BLaER1 treated with 17β-estradiol and CSF1 and Interleukin-3, amounts not matched to agents 10 nM and 100 nM (cell line): Measurements from ENCODE around the gene CTXN1.

Experiments
- H3K27ac ChIP-seq, 11 experiments: shearing (Covaris generic); formaldehyde crosslinking; 2 replicates each; pipeline ENCODE4 v1.8.1; 2022
- H3K27me3 ChIP-seq, 11 experiments: shearing (Covaris generic); formaldehyde crosslinking; 2 replicates each; pipeline ENCODE4 v1.8.1; 2022
- H3K36me3 ChIP-seq, 11 experiments: shearing (Covaris generic); formaldehyde crosslinking; 2 replicates each; pipeline ENCODE4 v1.8.1; 2022
- H3K4me1 ChIP-seq, 10 experiments: shearing (Covaris generic); formaldehyde crosslinking; 2 replicates each; pipeline ENCODE4 v1.8.1; 2022
- H3K4me2 ChIP-seq, 11 experiments: shearing (Covaris generic); formaldehyde crosslinking; 2 replicates each; pipeline ENCODE4 v1.8.1; 2022
- H3K4me3 ChIP-seq, 10 experiments: shearing (Covaris generic); formaldehyde crosslinking; 2 replicates each; pipeline ENCODE4 v1.8.1; 2022
- H3K9ac ChIP-seq, 11 experiments: shearing (Covaris generic); formaldehyde crosslinking; 2 replicates each; pipeline ENCODE4 v1.8.1; 2022
- H3K9me3 ChIP-seq, 11 experiments: shearing (Covaris generic); formaldehyde crosslinking; replicated peaks in 1 of 11; 2 replicates each; pipeline ENCODE4 v1.8.1; 2022
- H4K20me1 ChIP-seq, 11 experiments: shearing (Covaris generic); formaldehyde crosslinking; 2 replicates each; pipeline ENCODE4 v1.8.1; 2022
- Cebpa-rat ChIP-seq, 11 experiments: shearing (Covaris generic); IDR thresholded peaks; 2 replicates each; pipeline ENCODE4 v1.8.1; 2022

CTXN1 gene

DNA sequence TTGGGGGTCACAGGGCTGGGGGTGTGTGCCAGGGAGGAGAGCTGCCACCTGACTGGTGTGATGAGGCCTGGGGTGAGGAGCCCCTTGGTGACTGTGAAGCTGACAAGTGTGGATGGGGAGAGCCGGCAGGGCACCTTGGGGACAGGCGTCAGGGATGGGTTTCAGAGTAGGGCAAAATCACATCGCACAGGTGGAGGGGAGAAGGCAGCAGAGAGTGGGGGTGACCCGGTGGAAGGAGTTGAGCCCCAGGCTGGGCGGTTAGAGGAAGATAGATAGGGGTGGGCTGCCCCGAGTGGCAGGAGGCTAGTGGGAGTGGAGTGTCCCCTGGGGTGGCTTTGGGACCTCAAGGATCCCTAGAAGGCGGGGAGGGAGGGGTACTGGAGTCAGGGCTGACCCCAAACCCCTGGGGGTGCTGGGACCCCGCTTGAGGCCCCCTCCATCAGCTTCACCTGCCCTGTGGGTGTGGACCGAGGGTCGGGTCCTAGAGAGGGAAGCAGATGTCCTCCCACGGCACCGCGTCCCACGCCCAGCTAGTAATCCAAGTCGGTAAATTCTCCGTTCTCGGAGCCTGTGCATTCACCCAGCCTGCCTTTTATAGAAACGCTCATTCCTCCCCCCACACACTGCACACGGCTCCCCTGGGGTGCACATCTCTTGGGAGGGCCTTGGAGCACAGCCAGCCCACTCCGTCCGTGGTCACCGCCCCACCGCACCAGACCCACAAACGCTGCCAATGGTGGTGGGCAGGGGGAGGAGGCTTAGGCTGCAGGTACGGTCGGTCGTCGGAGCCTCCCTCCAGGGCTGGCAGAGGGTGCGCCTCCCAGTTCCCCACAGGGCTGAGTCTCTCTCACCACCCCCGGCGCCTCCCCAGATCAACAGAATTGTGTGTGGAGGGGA lies 2.4 kb downstream of the CTXN1 start:
- H3K4me1 ChIP-seq, result peaks cover 49 to 62% (median 53%) of the 10 kb centered on the region in 10 experiments
- no peak overlapping the region for H3K4me3 ChIP-seq
- H3K27ac ChIP-seq, result no peak overlapping the region
- H3K9me3 ChIP-seq, result no peaks in the 10 kb centered on the region
- H3K36me3 ChIP-seq, result peaks cover 13 to 38% (median 26%) of the 10 kb centered on the region in 11 experiments; a peak in 21 of 22 replicates
- peaks cover 0 to 79% (median 65%) of the 10 kb centered on the region in 11 experiments; a peak in 21 of 22 replicates for H4K20me1 ChIP-seq
- TF ChIP-seq Cebpa-rat (IDR thresholded peaks at IDR 0.05), result no peak
- H3K27me3 ChIP-seq, result peaks cover 14 to 25% (median 15%) of the 10 kb centered on the region in 11 experiments
- H3K4me2 ChIP-seq, result peak overlapping the region; percentile 38 to 96 (median 63)
- peak overlapping the region in 6 of 11 experiments; percentile 18 to 85 (median 39); a peak in 9 of 22 replicates for H3K9ac ChIP-seq

DNA sequence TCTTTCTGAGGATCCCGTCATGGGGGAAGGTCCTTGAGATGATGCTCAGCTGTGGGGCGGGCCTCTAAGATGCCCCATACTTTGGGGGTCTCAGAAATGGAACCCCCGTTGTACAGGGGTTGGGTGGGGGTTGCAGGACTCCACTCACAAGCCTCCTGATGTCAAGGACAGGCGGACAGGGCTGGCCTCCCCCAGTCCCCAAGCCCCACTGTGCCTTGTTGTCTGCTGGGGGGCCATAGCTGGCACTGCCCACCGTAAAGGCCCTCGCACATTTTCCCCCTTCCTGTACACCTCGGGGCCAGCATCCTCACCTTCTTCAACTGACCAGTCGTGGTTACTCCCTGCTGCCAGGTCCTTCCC lies 3.1 kb downstream of the CTXN1 start:
- no peak overlapping the region for H3K4me3 ChIP-seq
- H3K4me1 ChIP-seq, result peaks cover 54 to 68% (median 58%) of the 10 kb centered on the region in 10 experiments
- no peaks in the 10 kb centered on the region for H3K9me3 ChIP-seq
- peaks cover 21 to 33% (median 22%) of the 10 kb centered on the region in 11 experiments for H3K27me3 ChIP-seq
- no peak overlapping the region for H3K27ac ChIP-seq
- peaks cover 13 to 33% (median 22%) of the 10 kb centered on the region in 11 experiments; a peak in 21 of 22 replicates for H3K36me3 ChIP-seq
- peaks cover 0 to 78% (median 62%) of the 10 kb centered on the region in 11 experiments; a peak in 21 of 22 replicates for H4K20me1 ChIP-seq
- H3K4me2 ChIP-seq, result peak overlapping the region in 4 of 11 experiments; percentile 91 to 100 (median 100); a peak in 5 of 22 replicates
- no peak for TF ChIP-seq Cebpa-rat (IDR thresholded peaks at IDR 0.05)
- H3K9ac ChIP-seq, result peak overlapping the region in 2 of 11 experiments; percentile 52 to 85; a peak in 3 of 22 replicates

GRCh38 chr19:7921967-7922835 lies 3.7 kb downstream of the CTXN1 start:
- peak overlapping the region in 10 of 11 experiments; percentile 52 to 88 (median 78); a peak in 16 of 22 replicates for H3K9ac ChIP-seq
- H3K27me3 ChIP-seq, result peaks cover 27 to 39% (median 28%) of the 10 kb centered on the region in 11 experiments
- H3K4me2 ChIP-seq, result peak overlapping the region; percentile 94 to 100 (median 99)

DNA sequence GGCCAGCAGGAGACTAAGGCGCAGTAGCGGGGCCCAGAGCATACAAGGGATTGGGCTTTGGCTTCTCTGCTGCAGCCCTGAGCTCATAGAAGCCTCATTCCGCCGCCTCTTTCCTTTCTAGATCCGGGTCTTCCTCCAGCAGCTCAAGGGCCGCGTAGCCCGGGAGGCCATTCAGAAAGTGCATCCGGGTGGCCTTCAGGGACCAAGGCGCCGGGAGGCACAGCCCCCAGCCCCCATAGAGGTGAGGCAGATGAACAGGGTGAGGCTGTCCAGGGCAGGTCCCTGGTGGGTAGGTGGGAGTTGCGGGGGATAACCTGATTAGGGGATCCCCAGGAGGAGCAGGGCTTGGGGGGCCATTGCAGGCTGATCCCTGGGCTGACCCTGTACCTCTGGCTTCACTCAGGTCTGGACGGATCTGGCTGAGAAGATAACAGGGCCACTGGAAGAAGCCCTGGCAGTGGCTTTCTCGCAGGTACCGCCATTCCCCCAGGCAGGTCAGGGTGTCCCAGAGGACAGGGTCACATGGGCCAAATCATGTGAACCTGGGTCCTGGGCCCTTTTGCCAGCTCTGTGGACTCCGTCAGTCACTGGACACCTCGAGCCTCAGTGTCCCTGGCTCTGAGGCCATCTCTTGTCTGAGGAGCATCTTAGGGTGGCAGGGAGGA lies 4.5 kb downstream of the CTXN1 start:
- Histone ChIP-seq H3K4me2 (peak overlapping the region; percentile 94 to 100 (median 99)), H3K4me3 (peak overlapping the region; percentile 57 to 73 (median 63)), H3K27ac (peak overlapping the region; percentile 54 to 85 (median 71)), H3K9me3 (no peaks in the 10 kb centered on the region), H3K27me3 (peaks cover 35 to 46% (median 36%) of the 10 kb centered on the region in 11 experiments), H4K20me1 (peaks cover 0 to 78% (median 64%) of the 10 kb centered on the region in 11 experiments; a peak in 21 of 22 replicates), H3K36me3 (peaks cover 13 to 21% (median 15%) of the 10 kb centered on the region in 11 experiments; a peak in 21 of 22 replicates), H3K4me1 (peaks cover 66 to 79% (median 71%) of the 10 kb centered on the region in 10 experiments), H3K9ac (peak overlapping the region; percentile 66 to 88 (median 78))
- no peak for TF ChIP-seq Cebpa-rat (IDR thresholded peaks at IDR 0.05)

More at GRCh38 chr19:7921967-7922835, 3.7 kb downstream of the CTXN1 start:
- Histone ChIP-seq H3K4me1 (peaks cover 60 to 74% (median 64%) of the 10 kb centered on the region in 10 experiments), H4K20me1 (peaks cover 0 to 78% (median 62%) of the 10 kb centered on the region in 11 experiments; a peak in 21 of 22 replicates), H3K9me3 (no peaks in the 10 kb centered on the region), H3K36me3 (peaks cover 13 to 27% (median 18%) of the 10 kb centered on the region in 11 experiments; a peak in 21 of 22 replicates), H3K4me3 (peak overlapping the region in 8 of 10 experiments; percentile 58 to 73 (median 63); a peak in 13 of 20 replicates), H3K27ac (peak overlapping the region in 5 of 11 experiments; percentile 68 to 85 (median 77); a peak in 7 of 22 replicates)
- no peak for TF ChIP-seq Cebpa-rat (IDR thresholded peaks at IDR 0.05)

DNA sequence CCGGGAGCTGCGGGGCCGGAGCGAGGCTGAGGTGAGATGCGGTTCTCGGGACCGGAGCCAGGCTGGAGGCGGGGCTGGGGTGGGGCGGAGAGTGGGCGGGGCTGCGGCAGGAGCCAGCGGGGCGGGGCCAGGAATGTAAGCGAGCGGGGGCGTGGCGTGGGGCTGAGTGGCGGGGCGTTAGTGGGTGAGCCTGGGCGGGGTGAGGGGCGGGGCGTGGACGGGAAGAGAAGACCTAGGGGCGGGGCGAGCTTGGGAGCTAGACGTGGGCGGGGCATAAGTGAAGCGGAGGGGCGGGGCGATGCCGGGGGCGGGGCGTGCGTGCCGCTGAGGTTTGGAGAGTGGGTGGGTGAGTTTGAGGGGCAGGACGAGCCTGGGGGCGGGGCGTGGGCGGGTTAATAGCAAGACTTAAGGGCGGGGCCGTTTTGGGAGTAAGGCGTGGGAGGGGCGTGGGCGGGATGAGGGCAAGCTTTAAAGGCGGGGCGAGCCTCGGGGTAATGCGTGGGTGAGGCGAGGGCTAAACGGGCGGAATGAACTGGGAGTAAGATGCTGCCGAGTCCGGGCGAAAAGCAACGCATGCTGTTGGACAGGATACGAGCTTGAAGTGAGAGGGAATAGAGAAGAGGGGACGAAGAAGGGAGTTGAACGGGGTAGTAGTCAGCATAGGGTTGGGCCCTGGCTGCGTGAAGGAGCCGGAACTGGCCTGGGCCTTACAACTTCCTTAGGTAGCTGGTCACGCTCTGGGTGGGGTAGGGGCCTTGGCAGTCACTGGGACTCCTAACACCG lies 5.2 kb downstream of the CTXN1 start:
- peak overlapping the region; percentile 68 to 85 (median 75) for H3K27ac ChIP-seq
- H3K4me3 ChIP-seq, result peak overlapping the region; percentile 60 to 78 (median 69)
- peak overlapping the region; percentile 71 to 88 (median 81) for H3K9ac ChIP-seq
- TF ChIP-seq Cebpa-rat (IDR thresholded peaks at IDR 0.05), result no peak
- H3K4me2 ChIP-seq, result peak overlapping the region; percentile 94 to 100 (median 99)
- H3K4me1 ChIP-seq, result peaks cover 69 to 83% (median 74%) of the 10 kb centered on the region in 10 experiments
- peaks cover 42 to 54% (median 43%) of the 10 kb centered on the region in 11 experiments for H3K27me3 ChIP-seq
- no peaks in the 10 kb centered on the region for H3K9me3 ChIP-seq
- H4K20me1 ChIP-seq, result peaks cover 0 to 81% (median 68%) of the 10 kb centered on the region in 11 experiments; a peak in 21 of 22 replicates
- peaks cover 13 to 21% (median 15%) of the 10 kb centered on the region in 11 experiments; a peak in 21 of 22 replicates for H3K36me3 ChIP-seq

DNA sequence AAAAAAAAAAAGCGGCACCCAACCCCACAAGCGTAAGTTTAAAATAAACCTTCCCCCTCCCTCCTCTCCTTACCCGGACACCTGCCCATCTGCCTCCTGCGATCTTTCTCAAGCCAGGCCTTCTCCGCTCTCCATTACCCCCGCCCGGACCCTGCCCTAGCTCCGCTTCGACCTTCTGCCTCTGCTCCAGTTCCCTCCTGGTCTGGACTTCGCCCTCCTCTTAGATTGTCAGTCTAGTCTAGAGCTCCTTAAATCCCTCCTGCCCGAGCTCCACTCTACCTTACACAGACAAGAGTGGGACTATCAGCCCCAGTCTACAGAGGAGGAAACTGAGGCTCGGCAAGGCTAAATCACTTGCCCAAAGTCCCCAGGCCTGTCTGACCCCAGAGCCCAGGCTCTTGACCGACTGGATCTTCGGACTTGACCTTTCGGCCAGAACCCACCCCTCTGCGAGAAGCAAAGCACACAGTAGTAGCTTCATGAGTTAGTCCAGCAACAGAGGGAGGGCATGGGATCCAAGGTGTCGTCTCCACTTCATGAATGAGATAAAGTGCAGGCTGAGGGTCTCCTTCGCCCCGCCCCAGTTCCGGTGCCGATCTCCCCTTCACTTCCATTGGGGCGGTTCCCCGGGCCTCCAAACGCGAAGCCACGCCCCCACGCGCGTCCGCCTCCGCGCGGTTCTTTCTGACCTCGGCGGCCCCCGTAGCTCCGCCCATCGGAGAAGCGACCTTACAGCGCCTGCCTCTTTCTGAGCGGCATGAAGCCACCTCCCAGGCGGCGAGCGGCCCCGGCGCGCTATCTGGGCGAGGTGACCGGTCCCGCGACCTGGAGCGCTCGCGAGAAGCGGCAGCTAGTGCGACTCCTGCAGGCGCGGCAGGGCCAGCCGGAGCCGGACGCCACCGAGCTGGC lies 6.1 kb downstream of the CTXN1 start, which contains the start of gene SNAPC2:
TSS of gene SNAPC2 (plus strand) at position 729 of the 909 bp plus-strand sequence. CDS start at position 758, 29 bp downstream.
- Histone ChIP-seq H3K27me3 (peaks cover 50 to 56% (median 51%) of the 10 kb centered on the region in 11 experiments), H3K4me3 (peak within 1 kb of the TSS; percentile 60 to 78 (median 69)), H3K9me3 (no peaks in the 10 kb centered on the region), H3K36me3 (peaks cover 13 to 21% (median 15%) of the 10 kb centered on the region in 11 experiments; a peak in 21 of 22 replicates), H3K27ac (peak within 1 kb of the TSS; percentile 68 to 85 (median 75)), H3K4me2 (peak within 1 kb of the TSS; percentile 94 to 100 (median 99)), H3K9ac (peak within 1 kb of the TSS; percentile 71 to 88 (median 81)), H4K20me1 (peaks cover 0 to 90% (median 75%) of the 10 kb centered on the region in 11 experiments; a peak in 21 of 22 replicates), H3K4me1 (peaks cover 71 to 81% (median 75%) of the 10 kb centered on the region in 10 experiments)
- no peak for TF ChIP-seq Cebpa-rat (IDR thresholded peaks at IDR 0.05)
